ENCODE measurements around the gene CNRIP1. TPM values are rescaled to one million over a fixed set of nuclear protein-coding genes. Genes with fewer than 3 reads are reported as not detected.
"Not testable (repeated sequence)": the region's sequence is repeated elsewhere in the genome, so short reads cannot be mapped to it uniquely, and the experiment has no call there.

Gene CNRIP1
- total RNA-seq, 1 experiment from 2014 or later, result 32.6 TPM

DNA sequence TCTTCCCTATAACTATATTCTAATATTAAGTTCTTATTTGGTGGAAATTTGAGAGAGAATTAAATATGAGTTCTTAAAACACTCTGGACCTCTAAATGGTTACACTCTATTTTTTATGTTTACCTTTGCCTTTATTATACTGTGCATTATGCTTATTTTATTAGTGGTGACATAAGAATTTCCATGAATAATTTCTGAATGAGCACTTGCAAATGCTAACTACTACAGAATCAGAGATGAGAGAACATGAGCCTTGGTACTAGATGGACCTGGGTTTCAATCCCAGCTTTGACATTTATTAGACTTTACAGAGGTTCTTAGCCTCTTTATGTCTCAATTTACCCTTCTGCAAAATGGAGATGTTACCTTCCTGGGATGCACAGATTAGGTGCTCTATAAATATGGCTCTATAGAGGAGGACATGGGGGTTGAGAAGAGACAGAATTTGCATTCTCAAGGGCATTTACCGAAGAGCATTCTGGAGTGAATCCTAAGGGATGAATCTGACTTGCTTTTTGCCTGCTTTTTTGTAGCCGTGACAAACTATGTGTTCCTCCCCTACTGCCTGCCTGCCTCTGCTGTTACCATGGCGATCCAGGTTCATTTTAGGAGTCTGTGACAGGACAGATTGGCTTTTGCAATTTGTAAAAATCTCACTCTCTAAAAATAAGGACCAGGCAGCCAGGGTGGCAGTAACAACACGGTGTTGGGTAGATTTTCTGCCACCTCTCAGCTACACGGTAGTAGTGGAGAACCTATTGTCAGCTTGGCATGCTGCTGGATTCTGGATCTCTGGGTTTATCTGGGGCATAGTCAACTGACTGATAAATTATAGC, 20.7 kb upstream of the CNRIP1 start:
- no peak for DNase-seq (ENCODE audit: low spot score)

DNA sequence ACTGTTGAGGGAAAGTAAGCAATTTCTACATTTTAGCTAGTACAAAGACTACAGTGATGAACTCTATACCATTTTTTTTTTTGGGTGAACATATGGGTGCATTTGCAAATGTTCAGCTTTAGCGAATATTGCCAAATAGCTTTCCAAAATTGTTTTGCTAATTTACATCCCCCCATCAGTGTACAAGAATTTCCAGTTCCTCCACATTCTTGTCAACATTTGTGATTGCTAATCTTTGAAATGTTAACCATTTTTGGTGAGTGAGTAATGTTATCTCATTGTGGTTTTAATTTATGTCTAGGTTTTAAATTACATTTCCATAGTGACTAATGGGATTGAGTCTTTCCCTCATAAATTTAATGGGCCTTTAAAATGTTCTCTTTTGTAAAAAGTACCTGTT, 16.4 kb upstream of the CNRIP1 start:
- no peak for DNase-seq (ENCODE audit: low spot score)

DNA sequence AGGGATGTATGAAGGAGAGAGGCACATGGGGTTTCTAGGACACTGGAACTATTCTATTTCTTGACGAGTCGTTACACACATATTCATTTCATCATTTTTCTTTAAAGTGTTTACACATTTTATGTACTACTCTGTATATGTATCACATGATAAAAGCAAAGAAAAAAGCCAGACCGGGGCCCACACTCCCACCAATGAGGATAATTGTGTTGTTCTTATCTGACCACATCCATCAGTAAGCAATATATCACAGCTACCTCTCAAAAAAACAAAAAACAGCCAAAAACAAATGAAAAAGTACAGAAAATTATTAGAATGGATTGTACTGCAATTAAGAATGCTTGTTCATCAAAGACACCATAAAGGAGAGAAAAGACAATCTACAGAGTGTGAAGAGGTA, 14.2 kb upstream of the CNRIP1 start:
- no peak for DNase-seq (ENCODE audit: low spot score)

DNA sequence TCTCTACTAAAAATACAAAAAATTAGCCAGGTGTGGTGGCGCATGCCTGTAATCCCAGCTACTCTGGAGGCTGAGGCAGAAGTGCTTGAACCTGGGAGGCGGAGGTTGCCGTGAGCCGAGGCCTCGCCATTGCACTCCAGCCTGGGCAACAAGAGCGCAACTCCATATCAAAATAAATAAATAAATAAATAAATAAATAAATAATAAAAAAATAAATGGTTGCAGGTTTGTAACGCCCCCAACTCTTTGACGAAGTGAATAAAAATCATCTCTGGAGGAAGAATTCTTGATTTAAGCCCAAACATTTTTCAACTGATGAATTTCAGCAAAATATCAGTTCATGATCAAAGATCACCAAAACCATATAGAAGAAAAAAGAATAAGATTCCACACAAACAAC, 13.3 kb upstream of the CNRIP1 start:
- DNase-seq (ENCODE audit: low spot score), result no peak

DNA sequence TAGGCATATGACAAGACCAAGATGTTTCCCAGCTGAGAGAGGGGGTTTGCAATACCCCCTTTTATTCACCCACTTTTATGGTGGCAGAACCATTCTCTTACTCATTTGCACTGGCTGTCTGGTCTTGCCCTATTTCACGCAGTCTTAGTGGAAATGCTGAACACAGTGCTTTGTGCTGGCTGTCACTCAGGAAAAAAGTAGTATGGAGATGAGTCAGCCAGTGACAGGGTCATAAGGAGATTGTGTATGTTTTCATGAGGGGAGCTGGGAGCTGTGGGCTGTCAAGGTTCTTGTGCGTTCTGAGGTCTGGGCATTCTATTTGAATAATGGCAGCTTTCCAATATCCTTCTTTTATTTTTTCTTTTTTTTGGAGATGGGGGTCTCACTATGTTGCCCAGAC, 10.9 kb upstream of the CNRIP1 start:
- DNase-seq (ENCODE audit: low spot score), result no peak

DNA sequence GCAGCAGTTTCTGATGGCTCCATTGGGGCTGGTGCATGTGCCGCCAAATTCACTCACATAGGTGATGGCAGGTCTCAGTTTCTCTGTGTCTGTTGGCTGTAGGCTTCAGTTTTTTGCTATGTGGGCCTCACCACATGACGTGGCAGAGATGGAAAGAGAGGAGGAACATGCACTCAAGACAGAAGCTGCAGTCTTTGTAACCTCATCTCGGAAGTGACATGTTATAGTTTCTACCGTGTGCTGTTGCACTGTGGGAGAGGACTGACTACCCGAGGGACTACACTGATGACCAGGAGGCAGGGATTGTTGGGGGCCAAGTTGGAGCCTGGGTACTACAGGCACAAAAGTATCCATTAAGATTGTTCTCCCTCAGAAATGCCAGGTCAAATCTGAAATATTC, 9.2 kb upstream of the CNRIP1 start:
- DNase-seq (ENCODE audit: low spot score), result no peak

DNA sequence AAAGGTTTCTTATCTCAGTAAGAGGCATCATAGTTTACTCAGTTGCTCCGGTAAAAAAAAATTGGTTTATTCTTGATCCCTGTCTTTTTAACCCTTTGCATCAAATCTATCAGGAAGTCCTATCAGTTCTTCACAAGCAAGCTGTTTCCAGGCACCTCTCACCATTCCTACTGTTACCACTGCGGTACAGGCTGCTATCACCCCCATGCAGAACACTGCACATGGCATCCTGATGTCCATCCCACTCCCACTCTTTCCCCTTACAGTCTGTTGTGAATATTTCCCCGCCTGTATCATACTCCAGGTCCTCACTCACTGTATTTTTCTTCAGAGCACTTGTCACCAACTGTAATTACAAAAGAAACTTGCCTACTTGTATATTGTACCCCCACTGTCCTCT, 5.3 kb upstream of the CNRIP1 start:
- no peak for DNase-seq (ENCODE audit: low spot score)

DNA sequence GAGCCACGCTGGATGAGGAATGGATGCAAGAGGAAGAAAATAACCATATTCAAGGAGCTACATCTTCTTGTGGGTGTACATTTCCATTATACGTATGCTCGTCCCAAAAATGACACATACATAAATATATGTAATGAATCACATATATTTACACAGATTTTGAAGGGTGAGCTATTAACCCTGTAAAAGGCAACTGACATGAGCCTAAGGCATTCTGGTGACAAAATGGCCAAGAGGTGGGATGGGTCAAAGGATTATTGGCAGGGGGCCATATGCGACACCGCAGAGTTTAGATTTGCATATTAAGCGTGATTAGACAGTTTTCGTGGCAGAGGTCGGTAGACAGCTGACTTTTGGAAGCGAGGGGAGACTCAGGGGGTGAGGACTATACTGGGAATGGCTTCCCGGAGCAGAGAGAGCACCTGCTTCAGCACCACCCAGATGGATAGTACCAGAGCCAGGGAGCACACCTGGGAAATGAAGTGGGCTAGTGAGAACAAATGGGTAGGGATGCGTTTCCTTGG, 431 bp upstream of the CNRIP1 start:
- peak; percentile 25 for DNase-seq (ENCODE audit: low spot score)

DNA sequence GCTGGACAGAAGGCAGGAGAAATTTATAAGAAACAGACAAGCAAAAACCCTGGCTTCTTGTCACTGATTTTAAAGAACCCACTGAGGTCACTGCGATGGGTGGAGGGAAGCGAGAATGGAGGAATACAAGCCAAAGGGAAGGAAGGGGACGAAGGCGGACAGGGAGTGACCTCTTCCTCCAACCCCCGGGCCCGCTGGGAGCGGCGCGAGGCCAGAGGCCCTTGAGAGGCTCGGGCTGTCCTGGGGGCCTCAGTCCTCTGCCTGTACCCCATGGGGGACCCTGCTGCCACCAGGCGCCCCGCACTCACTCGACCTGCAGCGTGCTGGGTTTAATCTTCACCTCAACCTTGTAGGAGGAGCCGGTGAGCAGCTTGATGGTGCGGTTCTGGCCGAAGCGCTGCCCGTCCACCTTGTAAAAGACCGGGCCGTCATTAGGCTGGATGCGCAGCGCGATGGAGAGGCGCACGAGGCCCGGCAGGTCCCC, 793 bp downstream of the CNRIP1 start:
- DNase-seq (ENCODE audit: low spot score), result no peak

DNA sequence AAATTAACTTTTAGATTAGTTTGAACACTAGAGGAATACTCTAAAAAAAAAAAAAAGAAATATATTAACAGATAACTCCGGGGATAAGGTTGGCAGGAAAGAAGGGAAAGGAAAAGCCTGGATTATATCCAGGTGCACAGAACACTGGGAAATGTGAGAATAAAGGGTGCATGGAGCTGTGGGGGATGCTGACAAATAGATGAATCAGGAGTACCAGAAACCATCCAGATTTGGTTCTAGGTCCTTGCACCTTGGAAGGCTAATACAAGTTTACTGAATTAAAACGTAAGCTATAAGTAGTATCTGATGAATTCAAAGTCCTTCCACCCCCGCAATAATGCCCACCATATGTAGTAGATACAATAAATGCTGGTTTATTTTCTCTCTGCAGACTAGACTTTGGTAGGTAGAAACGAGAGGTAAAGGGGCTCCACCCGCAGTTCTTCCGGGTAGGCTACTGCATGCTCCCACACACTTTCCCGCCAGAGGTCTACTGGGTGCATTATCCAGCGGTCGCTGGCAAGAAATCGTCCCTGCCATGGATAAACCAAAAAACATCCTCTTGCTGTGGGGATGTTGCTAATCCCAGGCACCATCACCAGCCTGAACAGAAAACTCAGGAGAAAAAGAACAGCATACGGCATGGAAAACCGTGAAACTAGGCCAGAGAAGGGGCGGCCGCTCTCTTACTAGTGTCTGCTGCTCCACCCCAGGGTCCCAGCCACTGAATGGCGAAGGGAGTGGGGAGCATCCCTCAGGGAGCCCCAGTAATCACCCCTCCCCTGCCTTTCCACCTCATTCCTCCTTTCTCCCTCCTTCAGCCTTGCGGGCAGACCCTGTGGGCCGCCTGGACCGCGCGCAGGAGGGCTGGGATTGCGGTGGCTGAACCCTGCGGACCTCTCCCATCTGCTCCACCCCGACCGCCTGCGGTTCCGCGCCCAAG, 1.5 kb downstream of the CNRIP1 start:
- DNase-seq (ENCODE audit: low spot score), result no peak

DNA sequence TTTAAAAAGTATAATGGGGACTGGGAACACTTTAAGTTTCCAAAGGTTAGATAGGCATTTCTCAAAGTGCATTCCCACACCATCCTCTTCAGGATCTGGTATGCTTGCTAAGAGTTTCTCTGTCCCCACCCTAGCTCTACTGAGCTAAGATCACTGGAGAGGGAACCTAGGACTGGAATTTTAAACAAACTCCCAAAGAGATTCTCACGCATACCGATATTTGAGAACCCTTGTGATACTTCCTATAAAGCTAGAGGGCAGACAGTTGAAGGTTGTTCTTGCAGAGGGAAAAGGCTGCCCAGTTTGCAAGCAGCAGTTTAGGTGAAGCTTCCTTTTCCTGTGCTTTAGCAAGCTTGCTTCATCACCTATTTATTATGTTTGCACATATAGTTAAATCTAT, 3.6 kb downstream of the CNRIP1 start:
- no peak for DNase-seq (ENCODE audit: low spot score)

DNA sequence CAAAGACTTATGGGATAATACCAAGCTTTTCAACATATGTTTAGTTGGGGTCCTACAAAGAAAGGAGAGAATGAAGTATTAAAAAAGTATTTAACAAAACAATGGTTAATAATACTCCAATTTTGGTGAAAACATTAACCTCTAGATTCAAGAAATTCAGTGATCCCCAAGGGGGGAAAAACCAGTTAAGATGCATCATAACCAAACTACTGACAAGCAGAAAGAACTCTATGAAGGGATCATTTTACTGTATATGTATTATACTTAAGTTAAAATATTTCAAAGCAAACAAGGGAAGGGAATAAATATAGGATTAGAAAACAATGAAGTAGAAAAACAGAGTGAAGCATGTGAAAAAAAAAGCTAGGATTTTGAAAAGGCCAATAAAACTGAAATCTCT, 8.7 kb downstream of the CNRIP1 start:
- DNase-seq (ENCODE audit: low spot score), result no peak

DNA sequence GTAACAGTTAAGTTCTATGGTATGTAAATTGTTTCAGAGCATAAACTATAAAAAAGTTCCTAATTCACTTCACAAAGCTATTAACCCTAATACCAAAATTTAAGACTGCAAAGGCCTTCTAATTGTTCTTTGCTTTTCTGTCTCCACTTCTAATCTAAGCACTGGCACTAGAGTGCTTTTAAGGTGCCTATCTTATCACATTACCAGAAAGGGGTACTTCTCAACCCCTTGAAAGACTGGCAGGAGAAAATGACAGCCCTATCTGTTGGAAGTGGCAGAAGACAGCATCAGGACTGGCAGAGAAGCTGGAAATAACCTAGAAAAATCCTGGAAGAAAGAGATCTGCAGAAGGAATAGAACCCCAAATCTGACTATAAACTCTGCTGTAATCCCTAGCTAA, 10.3 kb downstream of the CNRIP1 start:
- DNase-seq (ENCODE audit: low spot score), result no peak

DNA sequence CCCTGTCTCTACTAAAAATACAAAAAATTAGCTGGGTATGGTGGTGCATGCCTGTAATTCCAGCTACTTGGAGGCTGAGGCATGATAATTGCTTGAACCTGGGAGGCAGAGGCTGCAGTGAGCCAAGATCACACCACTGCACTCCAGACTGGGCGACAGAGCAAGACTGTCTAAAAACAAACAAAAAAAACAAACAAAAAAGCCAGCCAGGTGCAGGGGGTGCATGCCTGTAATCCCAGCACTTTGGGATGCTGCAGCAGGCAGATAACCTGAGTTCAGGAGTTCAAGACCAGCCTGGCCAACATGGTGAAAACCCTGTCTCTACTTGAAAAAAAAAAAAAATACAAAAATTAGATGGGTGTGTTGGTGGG, 15.9 kb downstream of the CNRIP1 start:
- DNase-seq (ENCODE audit: low spot score), result not testable (repeated sequence)

DNA sequence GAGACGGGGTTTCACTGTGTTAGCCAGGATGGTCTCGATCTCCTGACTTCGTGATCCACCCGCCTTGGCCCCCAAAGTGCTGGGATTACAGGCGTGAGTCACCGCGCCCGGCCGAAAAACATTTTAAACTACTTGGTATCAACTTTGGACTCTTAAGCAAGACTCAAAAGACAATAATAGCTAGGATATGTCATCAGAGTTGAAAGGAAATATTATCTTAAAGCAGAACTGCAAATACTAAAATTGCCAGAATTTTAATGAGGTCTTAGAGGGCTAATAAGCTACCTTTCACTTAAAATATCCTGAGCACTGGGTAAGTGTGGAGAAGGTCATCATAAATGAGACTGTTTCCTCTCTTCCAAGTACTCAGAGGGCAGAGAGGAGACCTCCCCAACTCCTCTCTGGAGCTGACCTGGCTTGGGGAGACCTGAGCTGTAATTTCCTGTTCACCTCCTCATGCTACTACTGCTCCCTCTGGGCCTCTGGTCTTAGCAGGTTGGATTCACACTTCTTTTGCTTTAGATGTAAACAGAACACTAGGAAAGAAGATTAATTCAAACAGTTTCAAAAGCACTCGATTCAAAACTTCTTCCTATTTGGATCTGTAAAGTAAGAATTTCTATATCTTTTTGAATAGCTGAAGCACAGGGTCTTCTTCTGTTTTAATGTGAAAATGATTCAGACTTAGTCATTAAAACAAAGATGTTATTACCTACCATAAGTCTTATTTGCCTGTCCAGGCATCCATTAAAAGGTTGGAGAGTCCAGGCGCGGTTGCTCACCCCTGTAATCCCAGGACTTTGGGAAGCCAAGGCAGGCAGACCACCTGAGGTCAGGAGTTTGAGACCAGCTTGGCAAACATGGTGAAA, 16.5 kb downstream of the CNRIP1 start:
- DNase-seq (ENCODE audit: low spot score), result no peak

DNA sequence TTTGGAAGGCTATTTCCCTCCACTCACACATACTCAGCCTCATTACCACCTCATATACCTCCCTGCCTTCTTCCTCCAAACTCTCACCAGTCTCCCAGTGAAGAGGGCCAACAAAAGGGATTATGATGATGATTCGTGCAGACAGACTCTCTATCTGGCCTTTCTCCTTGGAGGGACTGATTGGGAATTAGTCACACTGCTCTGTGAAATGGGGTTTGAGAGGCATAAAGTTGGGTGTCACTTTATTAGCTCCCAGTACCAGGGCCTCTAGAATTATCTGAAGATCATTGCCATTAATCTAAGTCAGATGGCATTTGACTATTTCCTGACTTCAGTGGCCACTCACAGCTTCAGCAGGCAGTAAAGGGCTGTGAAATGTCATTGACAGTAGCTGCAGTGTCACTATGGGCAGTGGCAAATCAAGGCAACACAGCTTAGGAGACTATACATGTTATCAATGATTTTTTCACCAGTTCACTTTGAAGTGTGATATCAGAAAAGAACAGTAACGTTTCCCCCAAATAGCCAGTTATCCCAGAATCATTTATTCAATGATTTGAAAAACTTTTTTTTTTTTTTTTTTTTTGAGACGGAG, 17.4 kb downstream of the CNRIP1 start:
- DNase-seq (ENCODE audit: low spot score), result no peak

DNA sequence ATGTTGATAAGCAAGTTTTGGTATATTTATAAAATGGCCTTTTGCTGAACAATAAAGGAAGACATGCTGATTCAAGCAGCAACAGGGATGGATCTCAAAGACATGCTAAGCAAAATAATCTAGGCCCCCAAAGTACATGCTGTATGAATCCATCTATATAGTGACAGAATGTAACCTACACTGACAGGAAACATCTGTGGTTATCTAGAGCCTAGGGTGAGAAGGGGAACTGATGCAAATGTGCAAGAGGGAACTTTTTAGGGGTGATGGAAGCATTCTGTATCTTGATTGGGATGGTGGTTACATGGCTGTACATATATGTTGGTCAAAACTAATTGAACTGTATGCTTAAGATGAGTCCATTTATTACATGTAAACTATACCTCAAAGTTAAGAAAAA, 24.2 kb downstream of the CNRIP1 start:
- no peak for DNase-seq (ENCODE audit: low spot score)

DNA sequence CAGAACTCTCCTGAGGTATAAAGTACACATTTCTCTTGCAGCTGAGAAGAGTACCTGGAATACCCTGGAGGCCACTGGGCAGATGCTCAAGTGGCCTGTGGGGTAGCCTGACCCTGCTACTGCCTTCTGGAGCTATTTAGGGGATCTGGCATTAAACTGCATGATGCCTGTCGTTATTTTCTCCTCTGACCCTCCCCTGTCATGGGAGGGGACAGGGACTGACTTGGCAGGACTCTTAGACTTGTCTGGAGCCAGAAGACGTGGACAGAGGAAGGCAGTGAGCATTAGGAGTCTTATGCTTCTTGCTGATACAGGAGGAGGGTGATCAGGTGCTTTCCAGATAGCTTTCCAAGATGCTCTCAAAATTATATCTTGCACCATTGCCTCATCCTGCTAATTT, 24.8 kb downstream of the CNRIP1 start:
- DNase-seq (ENCODE audit: low spot score), result no peak

DNA sequence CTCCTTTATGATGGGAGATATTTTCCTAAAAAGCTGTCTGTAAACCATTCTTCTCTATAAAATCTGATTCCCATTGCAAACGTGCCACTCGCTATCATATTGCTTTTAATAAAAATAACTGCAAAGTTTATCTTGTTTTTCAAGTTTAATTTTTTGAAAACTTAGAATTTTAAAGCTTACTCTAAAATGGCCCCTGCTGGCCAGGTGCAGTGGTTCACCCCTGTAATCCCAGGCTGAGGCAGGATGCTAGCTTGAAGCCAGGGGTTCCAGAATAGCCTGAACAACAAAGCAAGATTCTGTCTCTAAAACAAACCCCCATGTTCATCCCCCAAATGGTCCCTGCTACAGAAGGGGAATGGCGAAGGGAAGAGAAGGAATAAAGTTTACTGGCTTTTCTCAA, 25.6 kb downstream of the CNRIP1 start:
- DNase-seq (ENCODE audit: low spot score), result no peak

DNA sequence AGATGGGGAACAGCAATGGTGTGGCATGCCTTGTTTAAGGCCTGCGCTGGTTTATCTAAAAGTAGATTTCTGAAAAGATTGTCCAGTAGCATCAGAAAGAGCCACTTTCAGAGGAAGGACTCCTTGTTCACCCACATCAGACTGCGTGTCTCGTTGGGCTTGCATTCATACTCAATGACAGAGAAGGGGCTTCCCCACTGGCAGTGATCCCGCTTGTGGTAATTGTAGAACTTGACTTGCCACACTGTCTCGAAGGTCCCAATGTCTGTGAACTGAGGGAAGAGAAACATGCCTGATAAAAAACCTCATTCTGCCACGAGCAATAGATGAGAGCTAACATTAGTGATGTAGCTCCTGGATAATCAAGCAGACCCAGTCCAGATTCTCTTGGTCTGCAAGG, 26.0 kb downstream of the CNRIP1 start:
- no peak for DNase-seq (ENCODE audit: low spot score)

DNA sequence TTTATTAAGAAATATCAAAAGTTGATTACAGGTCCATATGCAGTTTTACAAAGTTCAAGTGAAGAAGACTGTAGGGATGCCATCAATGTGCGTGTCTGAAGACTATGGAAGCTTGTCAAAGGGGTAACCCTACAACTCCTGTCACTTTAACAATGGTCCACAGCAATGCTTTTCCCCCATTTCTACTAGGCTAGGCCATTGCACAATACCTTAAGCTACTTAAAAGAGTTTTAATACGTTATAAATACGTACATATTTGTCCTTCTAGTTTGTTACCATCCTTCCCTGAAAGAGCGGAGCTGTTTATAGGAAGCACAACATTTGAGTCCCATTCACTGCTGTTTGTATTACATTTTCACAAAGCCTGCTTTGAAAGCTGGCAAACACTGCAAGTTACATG, 26.7 kb downstream of the CNRIP1 start:
- DNase-seq (ENCODE audit: low spot score), result no peak
